Esophagus muscularis mucosa (tissue), 4 donors: ENCODE results near the gene DCLK2.

Experiments used
- CTCF ChIP-seq, 3 experiments: fragments of 200-600 bp in 2 of 3; fragments of 450-650 bp in 1 of 3; sonication (generic) in 2 of 3; IDR thresholded peaks; one replicate each; pipeline ENCODE4 v1.5.1; 2017 to 2019; ENCODE audit warnings: antibody characterized with exemption in 3 of 3, mild to moderate bottlenecking in 2 of 3, moderate library complexity in 1 of 3
- EP300 ChIP-seq: sonication (generic); formaldehyde crosslinking; IDR thresholded peaks from one replicate; pipeline ENCODE4 v1.6.1; 2017; ENCODE audit warnings: antibody characterized with exemption
- POLR2A ChIP-seq: fragments of 450-650 bp; IDR thresholded peaks from one replicate; pipeline ENCODE4 v1.6.1; 2017; ENCODE audit warnings: antibody characterized with exemption, moderate library complexity, mild to moderate bottlenecking, low read depth
- POLR2AphosphoS5 ChIP-seq, 2 donors: sonication (generic); formaldehyde crosslinking; IDR thresholded peaks; one replicate each; pipeline ENCODE4 v1.6.1; 2017; ENCODE audit warnings: antibody characterized with exemption in 2 of 2

DNA sequence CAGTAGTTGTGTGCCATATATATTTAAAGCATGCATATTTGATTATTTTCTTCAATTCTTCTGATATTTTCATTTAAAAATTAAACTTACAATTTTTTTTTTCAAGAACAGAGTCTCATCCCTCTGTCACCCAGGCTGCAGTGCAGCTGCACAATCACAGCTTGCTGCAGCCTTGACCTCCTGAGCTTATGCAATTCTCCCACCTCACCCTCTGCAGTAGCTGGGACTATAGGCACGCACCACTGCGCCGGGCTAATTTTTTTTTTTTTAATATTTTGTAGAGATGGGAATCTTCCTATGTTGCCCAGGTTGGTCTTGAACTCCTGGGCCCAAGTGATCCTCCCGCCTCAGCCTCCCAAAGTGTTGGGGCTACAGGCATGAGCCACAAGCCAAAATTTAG, 5.8 kb upstream of the DCLK2 start:
- no peak for TF ChIP-seq CTCF (IDR thresholded peaks at IDR 0.05)
- no peak for TF ChIP-seq POLR2A
- TF ChIP-seq POLR2AphosphoS5 (IDR thresholded peaks at IDR 0.05) = no peak
- no peak for TF ChIP-seq EP300
